Neural crest cell (in vitro differentiated cells): ENCODE data around the gene MST1. TPM values are rescaled to one million over a fixed set of nuclear protein-coding genes. Genes with fewer than 3 reads are reported as not detected.

ENCODE experiments used
- DNase-seq: peaks from one replicate; pipeline ENCODE4 v3.0.0; 2021; ENCODE audit warnings: low read depth, mixed read lengths, low spot score
- H3K27ac Mint-ChIP-seq: one replicate; pipeline ENCODE4 v1.8.0; 2021; ENCODE audit warnings: mild to moderate bottlenecking, mixed read lengths; ENCODE audit not compliant: unreplicated experiment
- H3K27me3 Mint-ChIP-seq: 2 replicates; pipeline ENCODE4 v1.8.0; 2021; ENCODE audit warnings: low read depth, mild to moderate bottlenecking, mixed read lengths
- H3K36me3 Mint-ChIP-seq: 2 replicates; pipeline ENCODE4 v1.8.0; 2021; ENCODE audit warnings: low read depth, mild to moderate bottlenecking, mixed read lengths
- H3K4me1 Mint-ChIP-seq: 2 replicates; pipeline ENCODE4 v1.8.0; 2021; ENCODE audit warnings: mixed read lengths
- H3K4me3 Mint-ChIP-seq: one replicate; pipeline ENCODE4 v1.8.0; 2021; ENCODE audit warnings: mild to moderate bottlenecking, mixed read lengths
- H3K9me3 Mint-ChIP-seq: 2 replicates; pipeline ENCODE4 v1.8.0; 2021; ENCODE audit warnings: mixed read lengths
- total RNA-seq: library from RNA; stranded (reverse); gene quantifications from 2 replicates; pipeline ENCODE4 v1.2.1, GENCODE V29; 2021
- TF ChIP-seq, protein P1 (sequence below): fragments of 200-600 bp; sonication (generic); conservative IDR thresholded peaks from 2 replicates; pipeline ENCODE4 v1.5.0; 2021; ENCODE audit warnings: antibody characterized with exemption, mild to moderate bottlenecking

The MST1 gene
- total RNA-seq, 1 donor from 2014 or later: 15.0 TPM

DNA sequence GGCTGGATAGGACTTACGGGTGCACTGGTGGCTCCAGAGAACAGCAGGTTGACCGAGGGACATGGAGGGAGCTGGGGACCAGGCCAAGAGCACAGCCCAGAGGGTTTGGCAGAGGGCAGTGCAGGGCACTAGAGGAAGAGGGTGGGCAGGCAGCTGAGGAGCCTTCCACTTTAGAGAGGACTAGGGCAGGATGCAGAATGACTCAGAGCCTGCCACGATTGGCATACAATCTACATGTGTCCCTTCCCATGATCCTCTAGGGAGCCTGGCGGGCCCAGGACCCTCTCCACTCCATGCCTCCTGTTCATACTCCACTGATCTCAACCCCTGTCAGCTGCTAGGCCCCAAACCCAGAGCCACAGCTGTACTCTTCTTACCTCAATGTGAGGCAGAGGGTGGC lies 29.5 kb downstream of the MST1 start:
- TF ChIP-seq, protein P1, sequence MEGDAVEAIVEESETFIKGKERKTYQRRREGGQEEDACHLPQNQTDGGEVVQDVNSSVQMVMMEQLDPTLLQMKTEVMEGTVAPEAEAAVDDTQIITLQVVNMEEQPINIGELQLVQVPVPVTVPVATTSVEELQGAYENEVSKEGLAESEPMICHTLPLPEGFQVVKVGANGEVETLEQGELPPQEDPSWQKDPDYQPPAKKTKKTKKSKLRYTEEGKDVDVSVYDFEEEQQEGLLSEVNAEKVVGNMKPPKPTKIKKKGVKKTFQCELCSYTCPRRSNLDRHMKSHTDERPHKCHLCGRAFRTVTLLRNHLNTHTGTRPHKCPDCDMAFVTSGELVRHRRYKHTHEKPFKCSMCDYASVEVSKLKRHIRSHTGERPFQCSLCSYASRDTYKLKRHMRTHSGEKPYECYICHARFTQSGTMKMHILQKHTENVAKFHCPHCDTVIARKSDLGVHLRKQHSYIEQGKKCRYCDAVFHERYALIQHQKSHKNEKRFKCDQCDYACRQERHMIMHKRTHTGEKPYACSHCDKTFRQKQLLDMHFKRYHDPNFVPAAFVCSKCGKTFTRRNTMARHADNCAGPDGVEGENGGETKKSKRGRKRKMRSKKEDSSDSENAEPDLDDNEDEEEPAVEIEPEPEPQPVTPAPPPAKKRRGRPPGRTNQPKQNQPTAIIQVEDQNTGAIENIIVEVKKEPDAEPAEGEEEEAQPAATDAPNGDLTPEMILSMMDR: no peak
- H3K27ac Mint-ChIP-seq: no peak overlapping the region
- H3K36me3 Mint-ChIP-seq: no peaks in the 10 kb centered on the region
- no peaks in the 10 kb centered on the region for H3K9me3 Mint-ChIP-seq
- no peak overlapping the region for H3K4me3 Mint-ChIP-seq
- H3K4me1 Mint-ChIP-seq: no peaks in the 10 kb centered on the region
- DNase-seq: no peak
- no peaks in the 10 kb centered on the region for H3K27me3 Mint-ChIP-seq

DNA sequence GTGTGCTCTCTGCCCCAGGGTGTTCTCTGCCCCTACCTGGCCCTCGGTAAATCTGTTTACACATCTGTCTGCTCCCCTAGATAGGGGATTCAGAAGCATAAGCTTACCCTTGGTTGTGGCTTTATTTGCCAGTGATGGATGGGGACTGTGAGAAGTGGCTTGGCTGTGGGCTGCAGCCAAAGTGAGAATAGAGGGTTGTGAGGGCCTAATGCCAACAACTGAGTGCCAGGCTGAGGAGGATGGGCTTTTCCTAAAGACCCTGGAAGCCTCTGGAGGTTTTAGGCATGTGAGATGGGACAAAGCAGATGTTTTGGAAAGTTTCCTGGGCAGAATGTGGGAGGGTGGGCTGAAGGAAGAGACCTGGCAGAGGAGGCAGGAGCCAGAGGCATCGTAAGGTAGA lies 30.6 kb downstream of the MST1 start:
- no peak overlapping the region for H3K4me3 Mint-ChIP-seq
- TF ChIP-seq, protein P1: no peak
- H3K36me3 Mint-ChIP-seq: no peaks in the 10 kb centered on the region
- no peak for DNase-seq
- H3K27ac Mint-ChIP-seq: no peak overlapping the region
- no peaks in the 10 kb centered on the region for H3K27me3 Mint-ChIP-seq
- H3K4me1 Mint-ChIP-seq: no peaks in the 10 kb centered on the region
- no peaks in the 10 kb centered on the region for H3K9me3 Mint-ChIP-seq

DNA sequence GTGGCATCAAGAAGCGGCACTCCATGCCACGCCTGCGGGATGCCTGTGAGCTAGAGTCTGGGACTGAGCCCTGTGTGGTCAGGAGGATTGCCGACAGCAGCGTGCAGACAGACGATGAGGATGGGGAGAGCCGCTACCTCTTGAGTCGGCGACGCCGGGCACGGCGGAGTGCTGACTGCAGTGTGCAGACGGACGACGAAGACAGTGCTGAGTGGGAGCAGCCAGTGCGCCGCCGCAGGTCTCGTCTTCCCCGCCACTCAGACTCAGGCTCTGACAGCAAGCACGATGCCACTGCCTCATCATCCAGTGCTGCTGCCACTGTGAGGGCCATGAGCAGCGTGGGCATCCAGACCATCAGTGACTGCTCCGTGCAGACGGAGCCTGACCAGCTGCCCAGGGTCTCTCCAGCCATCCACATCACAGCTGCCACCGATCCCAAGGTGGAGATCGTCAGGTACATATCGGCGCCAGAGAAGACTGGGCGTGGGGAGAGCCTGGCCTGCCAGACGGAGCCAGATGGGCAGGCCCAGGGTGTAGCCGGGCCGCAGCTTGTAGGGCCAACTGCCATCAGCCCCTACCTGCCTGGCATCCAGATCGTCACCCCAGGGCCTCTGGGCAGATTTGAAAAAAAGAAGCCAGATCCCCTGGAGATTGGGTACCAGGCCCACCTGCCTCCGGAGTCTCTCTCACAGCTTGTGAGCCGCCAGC lies 31.9 kb downstream of the MST1 start:
- H3K36me3 Mint-ChIP-seq: no peaks in the 10 kb centered on the region
- peak overlapping the region; percentile 12 for H3K27ac Mint-ChIP-seq
- H3K27me3 Mint-ChIP-seq: no peaks in the 10 kb centered on the region
- DNase-seq: no peak
- H3K4me3 Mint-ChIP-seq: no peak overlapping the region
- TF ChIP-seq, protein P1: no peak
- no peaks in the 10 kb centered on the region for H3K9me3 Mint-ChIP-seq
- H3K4me1 Mint-ChIP-seq: no peaks in the 10 kb centered on the region

DNA sequence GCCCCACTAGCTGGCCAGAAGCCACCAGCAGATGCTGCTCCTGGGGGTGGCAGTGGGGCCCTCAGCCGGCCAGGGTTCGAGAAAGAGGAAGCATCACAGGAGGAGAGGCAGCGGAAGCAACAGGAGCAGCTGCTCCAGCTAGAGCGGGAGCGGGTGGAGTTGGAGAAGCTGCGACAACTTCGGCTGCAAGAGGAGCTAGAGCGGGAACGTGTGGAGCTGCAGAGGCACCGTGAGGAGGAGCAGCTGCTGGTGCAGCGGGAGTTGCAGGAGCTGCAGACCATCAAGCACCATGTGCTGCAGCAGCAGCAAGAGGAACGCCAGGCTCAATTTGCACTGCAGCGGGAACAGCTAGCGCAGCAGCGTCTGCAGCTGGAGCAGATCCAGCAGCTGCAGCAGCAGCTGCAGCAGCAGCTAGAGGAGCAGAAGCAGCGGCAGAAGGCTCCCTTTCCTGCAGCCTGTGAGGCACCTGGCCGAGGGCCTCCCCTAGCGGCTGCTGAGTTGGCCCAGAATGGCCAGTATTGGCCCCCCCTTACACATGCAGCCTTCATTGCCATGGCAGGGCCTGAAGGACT lies 32.6 kb downstream of the MST1 start:
- Mint-ChIP-seq H3K4me1 (no peaks in the 10 kb centered on the region), H3K4me3 (no peak overlapping the region), H3K9me3 (no peaks in the 10 kb centered on the region), H3K27me3 (no peaks in the 10 kb centered on the region), H3K36me3 (no peaks in the 10 kb centered on the region), H3K27ac (peak overlapping the region; percentile 43)
- TF ChIP-seq, protein P1: no peak
- no peak for DNase-seq

DNA sequence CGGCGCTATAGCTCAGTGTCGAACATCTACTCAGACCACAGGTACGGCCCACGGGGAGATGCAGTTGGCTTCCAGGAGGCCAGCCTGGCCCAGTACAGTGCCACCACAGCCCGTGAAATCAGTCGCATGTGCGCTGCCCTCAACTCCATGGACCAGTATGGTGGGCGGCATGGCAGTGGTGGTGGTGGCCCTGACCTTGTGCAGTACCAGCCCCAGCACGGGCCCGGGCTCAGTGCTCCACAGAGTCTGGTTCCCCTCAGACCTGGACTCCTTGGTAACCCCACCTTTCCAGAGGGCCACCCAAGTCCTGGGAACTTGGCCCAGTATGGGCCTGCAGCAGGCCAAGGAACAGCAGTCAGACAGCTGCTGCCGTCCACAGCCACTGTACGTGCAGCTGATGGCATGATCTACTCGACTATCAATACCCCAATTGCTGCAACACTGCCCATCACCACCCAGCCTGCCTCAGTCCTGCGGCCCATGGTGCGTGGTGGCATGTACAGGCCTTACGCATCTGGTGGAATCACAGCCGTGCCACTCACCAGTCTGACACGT lies 33.5 kb downstream of the MST1 start:
- TF ChIP-seq, protein P1: no peak
- Mint-ChIP-seq H3K4me1 (no peaks in the 10 kb centered on the region), H3K36me3 (no peaks in the 10 kb centered on the region), H3K27ac (no peak overlapping the region), H3K4me3 (no peak overlapping the region), H3K27me3 (no peaks in the 10 kb centered on the region), H3K9me3 (no peaks in the 10 kb centered on the region)
- DNase-seq: no peak
